ENCODE results near the gene HNRNPC.

DNA sequence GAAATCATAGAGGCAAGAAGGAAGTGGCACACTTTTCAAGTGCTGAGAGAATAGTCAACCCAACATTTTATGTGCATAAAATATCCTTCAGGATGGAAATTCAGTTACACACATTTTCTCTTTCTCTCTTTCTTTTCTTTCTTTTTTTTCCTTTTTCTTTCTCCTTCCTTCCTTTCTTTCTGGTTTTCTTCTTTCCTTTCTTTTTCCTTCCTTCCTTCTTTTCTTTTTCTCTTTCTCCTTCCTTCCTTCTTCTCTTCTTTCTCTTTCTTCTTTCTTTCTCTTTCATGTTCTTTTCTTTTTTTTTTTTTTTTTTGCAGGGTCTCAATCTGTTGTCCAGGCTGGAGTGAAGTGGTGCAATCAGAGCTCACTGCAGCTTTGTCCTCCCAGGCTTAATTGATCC, 74.6 kb downstream of the HNRNPC start:
- TF ChIP-seq, protein P1, sequence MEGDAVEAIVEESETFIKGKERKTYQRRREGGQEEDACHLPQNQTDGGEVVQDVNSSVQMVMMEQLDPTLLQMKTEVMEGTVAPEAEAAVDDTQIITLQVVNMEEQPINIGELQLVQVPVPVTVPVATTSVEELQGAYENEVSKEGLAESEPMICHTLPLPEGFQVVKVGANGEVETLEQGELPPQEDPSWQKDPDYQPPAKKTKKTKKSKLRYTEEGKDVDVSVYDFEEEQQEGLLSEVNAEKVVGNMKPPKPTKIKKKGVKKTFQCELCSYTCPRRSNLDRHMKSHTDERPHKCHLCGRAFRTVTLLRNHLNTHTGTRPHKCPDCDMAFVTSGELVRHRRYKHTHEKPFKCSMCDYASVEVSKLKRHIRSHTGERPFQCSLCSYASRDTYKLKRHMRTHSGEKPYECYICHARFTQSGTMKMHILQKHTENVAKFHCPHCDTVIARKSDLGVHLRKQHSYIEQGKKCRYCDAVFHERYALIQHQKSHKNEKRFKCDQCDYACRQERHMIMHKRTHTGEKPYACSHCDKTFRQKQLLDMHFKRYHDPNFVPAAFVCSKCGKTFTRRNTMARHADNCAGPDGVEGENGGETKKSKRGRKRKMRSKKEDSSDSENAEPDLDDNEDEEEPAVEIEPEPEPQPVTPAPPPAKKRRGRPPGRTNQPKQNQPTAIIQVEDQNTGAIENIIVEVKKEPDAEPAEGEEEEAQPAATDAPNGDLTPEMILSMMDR (IDR thresholded peaks at IDR 0.05), result no peak
- TF ChIP-seq POLR2A (IDR thresholded peaks at IDR 0.05) (no peak), POLR2AphosphoS5 (IDR thresholded peaks at IDR 0.05) (no peak)

All from gastroesophageal sphincter (tissue), 3 donors.